HEK293 (cell line): ENCODE results near the gene LRRC27.

Experiments
- CTCF ChIA-PET: fragments of 350-600 bp; formaldehyde crosslinking; extraction: SDS; loops from one replicate; lab custom pipeline; 2021; ENCODE audit warnings: antibody characterized with exemption; lab: Yijun Ruan, JAX
- POLR2A ChIA-PET: fragments of 300-600 bp; formaldehyde crosslinking; extraction: SDS; loops from one replicate; lab custom pipeline; 2020; ENCODE audit warnings: antibody characterized with exemption, inconsistent platforms; lab: Yijun Ruan, JAX
- H3K27ac ChIP-seq: fragments of 200-500 bp; sonication (Bioruptor generic); 2 replicates; pipeline ENCODE4 v1.5.1; 2014; ENCODE audit warnings: low read depth, low read length, control low read depth, inconsistent platforms; ENCODE audit errors: extremely low read depth
- H3K36me3 ChIP-seq, 2 experiments: fragments of 200-500 bp in 1 of 2; sonication (Bioruptor generic) in 1 of 2; 1 replicate in 1 of 2; 2 replicates in 1 of 2; pipeline ENCODE4 v1.5.1; 2014 to 2017; ENCODE audit warnings: inconsistent platforms in 2 of 2, low read length in 2 of 2; ENCODE audit not compliant: control insufficient read depth in 2 of 2, insufficient read depth in 1 of 2
- H3K4me1 ChIP-seq: fragments of 200-500 bp; sonication (Bioruptor generic); 2 replicates; pipeline ENCODE4 v1.5.1; 2014; ENCODE audit warnings: mild to moderate bottlenecking, low read length, inconsistent platforms; ENCODE audit not compliant: control insufficient read depth, insufficient read depth
- H3K4me3 ChIP-seq: 2 replicates; pipeline ENCODE4 v1.5.1; 2011; ENCODE audit warnings: low read depth, mild to moderate bottlenecking, control low read depth, low read length, moderate library complexity
- H3K9me3 ChIP-seq: fragments of 200-500 bp; sonication (Bioruptor generic); 2 replicates; pipeline ENCODE4 v1.5.1; 2014; ENCODE audit warnings: low read depth, low read length, inconsistent platforms; ENCODE audit not compliant: control insufficient read depth, insufficient read depth
- AEBP2 ChIP-seq: fragments of 450-650 bp; formaldehyde crosslinking; IDR thresholded peaks from 2 replicates; pipeline ENCODE4 v1.5.1; 2016; ENCODE audit warnings: missing biosample characterization, missing genetic modification characterization, borderline replicate concordance
- BCL6B ChIP-seq: fragments of 450-650 bp; formaldehyde crosslinking; IDR thresholded peaks from 2 replicates; pipeline ENCODE4 v1.5.1; 2017; ENCODE audit warnings: missing biosample characterization, missing genetic modification characterization
- EGR2 ChIP-seq: fragments of 450-650 bp; formaldehyde crosslinking; IDR thresholded peaks from 2 replicates; pipeline ENCODE4 v1.5.1; 2016; ENCODE audit warnings: low read depth, missing biosample characterization, missing genetic modification characterization
- GLI2 ChIP-seq: fragments of 450-650 bp; formaldehyde crosslinking; IDR thresholded peaks from 2 replicates; pipeline ENCODE4; 2017; ENCODE audit warnings: missing biosample characterization, missing genetic modification characterization, low read depth, borderline replicate concordance
- GLIS1 ChIP-seq: fragments of 450-650 bp; formaldehyde crosslinking; IDR thresholded peaks from 2 replicates; pipeline ENCODE4 v1.5.1; 2016; ENCODE audit warnings: missing biosample characterization, missing genetic modification characterization
- KLF9 ChIP-seq: fragments of 450-650 bp; formaldehyde crosslinking; IDR thresholded peaks from 2 replicates; pipeline ENCODE4 v1.5.1; 2016; ENCODE audit warnings: missing biosample characterization, missing genetic modification characterization, low read depth
- PRDM10 ChIP-seq: fragments of 450-650 bp; formaldehyde crosslinking; IDR thresholded peaks from 2 replicates; pipeline ENCODE4 v1.5.1; 2016; ENCODE audit warnings: missing biosample characterization, missing genetic modification characterization
- REST ChIP-seq: fragments of 450-650 bp; formaldehyde crosslinking; IDR thresholded peaks from 2 replicates; pipeline ENCODE4 v1.5.1; 2016; ENCODE audit warnings: missing biosample characterization, missing genetic modification characterization
- SP2 ChIP-seq: fragments of 450-650 bp; formaldehyde crosslinking; IDR thresholded peaks from 2 replicates; pipeline ENCODE4 v1.5.1; 2016; ENCODE audit warnings: missing biosample characterization, missing genetic modification characterization
- ZBTB49 ChIP-seq: fragments of 450-650 bp; formaldehyde crosslinking; IDR thresholded peaks from 2 replicates; pipeline ENCODE4 v1.5.1; 2016; ENCODE audit warnings: missing biosample characterization, missing genetic modification characterization, low read depth
- ZFHX2 ChIP-seq: fragments of 450-650 bp; formaldehyde crosslinking; conservative IDR thresholded peaks from 2 replicates; pipeline ENCODE4 v1.5.1; 2016; ENCODE audit warnings: missing biosample characterization, missing genetic modification characterization
- ZNF266 ChIP-seq: fragments of 450-650 bp; formaldehyde crosslinking; IDR thresholded peaks from 2 replicates; pipeline ENCODE4 v1.5.1; 2016; ENCODE audit warnings: missing biosample characterization, missing genetic modification characterization, low read depth
- ZNF514 ChIP-seq: fragments of 450-650 bp; formaldehyde crosslinking; IDR thresholded peaks from 2 replicates; pipeline ENCODE4 v1.5.1; 2016; ENCODE audit warnings: missing biosample characterization, missing genetic modification characterization
- ZNF600 ChIP-seq: fragments of 450-650 bp; formaldehyde crosslinking; IDR thresholded peaks from 2 replicates; pipeline ENCODE4 v1.5.1; 2016; ENCODE audit warnings: missing biosample characterization, missing genetic modification characterization
- ZNF623 ChIP-seq: fragments of 450-650 bp; formaldehyde crosslinking; IDR thresholded peaks from 2 replicates; pipeline ENCODE4 v1.5.1; 2016; ENCODE audit warnings: missing biosample characterization, missing genetic modification characterization
- ZNF645 ChIP-seq: fragments of 450-650 bp; formaldehyde crosslinking; IDR thresholded peaks from 2 replicates; pipeline ENCODE4; 2016; ENCODE audit warnings: missing biosample characterization, missing genetic modification characterization
- ZNF843 ChIP-seq: fragments of 450-650 bp; formaldehyde crosslinking; IDR thresholded peaks from 2 replicates; pipeline ENCODE4 v1.5.1; 2016; ENCODE audit warnings: missing biosample characterization, missing genetic modification characterization

Gene LRRC27

GRCh38 chr10:132407243-132407746 lies 75.3 kb downstream of the LRRC27 start (continued):
- TF ChIP-seq PRDM10 (tag by site-specific recombination) (no peak), BCL6B (tag by site-specific recombination) (no peak), ZNF514 (no peak), ZNF843 (tag by site-specific recombination) (no peak), GLI2 (tag by site-specific recombination) (no peak), ZNF600 (tag by site-specific recombination) (no peak)

GRCh38 chr10:132407846-132408278 lies 75.9 kb downstream of the LRRC27 start:
- CTCF ChIA-PET = interaction anchor here (0.6 to 0.7 kb wide), 2 partner anchors 10 to 279 kb away, joined by 3 to 4 read pairs; no protein-coding TSS in a partner anchor
- no peak overlapping the region for H3K4me3 ChIP-seq
- peaks cover 0 to 21% of the 10 kb centered on the region in 2 experiments; a peak in 1 of 3 replicates for H3K36me3 ChIP-seq
- POLR2A ChIA-PET = no interaction called here
- no peaks in the 10 kb centered on the region for H3K9me3 ChIP-seq
- TF ChIP-seq AEBP2 (tag by site-specific recombination) = no peak
- peak; percentile 57 for TF ChIP-seq GLIS1 (tag by site-specific recombination)
- peaks cover 3% of the 10 kb centered on the region; the same call in 1 of the 2 replicates for H3K4me1 ChIP-seq
- H3K27ac ChIP-seq = no peak overlapping the region

GRCh38 chr10:132408367-132408781 lies 76.4 kb downstream of the LRRC27 start:
- TF ChIP-seq ZNF266 = no peak
- TF ChIP-seq ZNF645 (tag by site-specific recombination) = no peak
- TF ChIP-seq SP2 = 0 out of 2 replicates have a peak, but pooled peaks have one; percentile 4
- TF ChIP-seq ZFHX2 = peak; percentile 26; the same call in 1 of the 2 replicates
- no peak for TF ChIP-seq ZNF623
- TF ChIP-seq REST (tag by site-specific recombination) = no peak
- no peak for TF ChIP-seq ZBTB49 (tag by site-specific recombination)
- TF ChIP-seq EGR2 (tag by site-specific recombination) = peak; percentile 27; the same call in 1 of the 2 replicates
- TF ChIP-seq KLF9 (tag by site-specific recombination) = no peak
- CTCF ChIA-PET = no interaction called here
- POLR2A ChIA-PET = no interaction called here
- Histone ChIP-seq H3K9me3 (no peaks in the 10 kb centered on the region), H3K36me3 (peaks cover 0 to 21% of the 10 kb centered on the region in 2 experiments; a peak in 1 of 3 replicates), H3K4me3 (no peak overlapping the region), H3K27ac (no peak overlapping the region), H3K4me1 (peaks cover 3% of the 10 kb centered on the region; the same call in 1 of the 2 replicates)
